HCT116 (cell line): Measurements from ENCODE around the gene SETD5. TPM values are rescaled to one million over a fixed set of nuclear protein-coding genes. Genes with fewer than 3 reads are reported as not detected.

Source experiments
- ATAC-seq: fragments of 200-7000 bp; cut with Tn5 transposase; 2 replicates; pipeline ENCODE4 v1.9.1; 2020; ENCODE audit warnings: mild to moderate bottlenecking, moderate library complexity
- BruUV-seq: library from RNA; stranded (reverse); fragments of 400-500 nt; replicated peaks from 2 replicates; lab custom pipeline; 2021; lab: Mats Ljungman, UMichigan
- CTCF ChIA-PET: fragments of 300-600 bp; sonication (Branson Sonifier 250); formaldehyde crosslinking; loops from one replicate; lab custom pipeline; 2021; ENCODE audit warnings: antibody characterized with exemption; lab: Charles Lee
- POLR2A ChIA-PET: fragments of 300-600, 350-600 bp; sonication (Branson Sonifier 250); formaldehyde crosslinking; loops from one replicate; lab custom pipeline; 2021; ENCODE audit warnings: antibody characterized with exemption; lab: Charles Lee
- RAD21 ChIA-PET, 2 experiments: fragments of 300-600 bp; sonication (Branson Sonifier 250); formaldehyde crosslinking; loops; one replicate each; lab custom pipeline; 2023; ENCODE audit warnings: low total read pairs in 2 of 2; ENCODE audit not compliant: uncharacterized antibody in 2 of 2, unreplicated experiment in 2 of 2, low non-redundant PET in 1 of 2; lab: Charles Lee
- DNase-seq: peaks from one replicate; pipeline ENCODE4 v3.0.0-alpha.2; 2010; ENCODE audit warnings: low read depth, low spot score
- H2AFZ ChIP-seq: fragments of 200-600 bp; shearing (Covaris generic), sonication (generic); 2 replicates; pipeline ENCODE4 v1.6.1; 2017; ENCODE audit warnings: low read depth, mixed run types, mixed read lengths, antibody characterized with exemption, low read length; ENCODE audit not compliant: poor library complexity, severe bottlenecking
- H3K27ac ChIP-seq: 2 replicates; pipeline ENCODE4 v1.5.1; 2012; ENCODE audit warnings: low read depth, low read length
- H3K27me3 ChIP-seq: fragments of 200-600 bp; sonication (generic); 2 replicates; pipeline ENCODE4 v1.6.1; 2016; ENCODE audit warnings: mixed run types, low read length, mixed read lengths; ENCODE audit not compliant: insufficient read depth
- H3K36me3 ChIP-seq, 2 experiments: fragments of 200-500 bp in 1 of 2; fragments of 200-600 bp in 1 of 2; sonication (Bioruptor generic) in 1 of 2; sonication (generic) in 1 of 2; 2 replicates each; pipeline versions ENCODE4 v1.5.1 to v1.6.1; 2014 to 2016; ENCODE audit warnings: low read length in 2 of 2, inconsistent platforms in 1 of 2, mixed read lengths in 1 of 2, mixed run types in 1 of 2; ENCODE audit not compliant: insufficient read depth in 2 of 2, control insufficient read depth in 1 of 2
- H3K4me1 ChIP-seq, 2 experiments: fragments of 200-600 bp in 1 of 2; sonication (generic) in 1 of 2; 2 replicates each; pipeline versions ENCODE4 v1.5.1 to v1.6.1; 2012 to 2017; ENCODE audit warnings: low read length in 2 of 2, inconsistent platforms in 1 of 2, mild to moderate bottlenecking in 1 of 2, mixed read lengths in 1 of 2, mixed run types in 1 of 2, moderate library complexity in 1 of 2; ENCODE audit not compliant: insufficient read depth in 2 of 2, control insufficient read depth in 1 of 2
- H3K4me2 ChIP-seq: fragments of 200-600 bp; sonication (generic); 2 replicates; pipeline ENCODE4 v1.6.1; 2017; ENCODE audit warnings: mixed run types, low read length, mixed read lengths
- H3K4me3 ChIP-seq, 2 experiments: fragments of 200-600 bp in 1 of 2; sonication (generic) in 1 of 2; replicated peaks in 1 of 2; 2 replicates each; pipeline ENCODE4 v1.5.1; 2011 to 2016; ENCODE audit warnings: low read length in 2 of 2, control low read depth in 1 of 2, low read depth in 1 of 2, mild to moderate bottlenecking in 1 of 2, mixed read lengths in 1 of 2, mixed run types in 1 of 2
- H3K79me2 ChIP-seq: fragments of 200-600 bp; sonication (generic); 2 replicates; pipeline ENCODE4 v1.6.1; 2017; ENCODE audit warnings: mild to moderate bottlenecking, mixed run types, low read length, moderate library complexity, mixed read lengths; ENCODE audit not compliant: insufficient read depth
- H3K9ac ChIP-seq: fragments of 200-600 bp; sonication (generic); 2 replicates; pipeline ENCODE4 v1.6.1; 2016; ENCODE audit warnings: low read length, mixed read lengths
- H3K9me2 ChIP-seq: fragments of 200-600 bp; sonication (generic), shearing (Covaris generic); 2 replicates; pipeline ENCODE4 v1.6.1; 2017; ENCODE audit warnings: mixed run types, mild to moderate bottlenecking, moderate library complexity; ENCODE audit not compliant: insufficient read depth
- H3K9me3 ChIP-seq, 2 experiments: fragments of 200-500 bp in 1 of 2; fragments of 200-600 bp in 1 of 2; sonication (Bioruptor generic) in 1 of 2; sonication (generic) in 1 of 2; 2 replicates each; pipeline ENCODE4 v1.6.1; 2014 to 2017; ENCODE audit warnings: low read length in 2 of 2, mixed read lengths in 2 of 2, inconsistent platforms in 1 of 2, low read depth in 1 of 2, mild to moderate bottlenecking in 1 of 2, mixed run types in 1 of 2, moderate library complexity in 1 of 2; ENCODE audit not compliant: control insufficient read depth in 1 of 2, insufficient read depth in 1 of 2
- H4K20me1 ChIP-seq: fragments of 200-600 bp; sonication (generic), shearing (Covaris generic); 2 replicates; pipeline ENCODE4 v1.6.1; 2017; ENCODE audit warnings: mixed run types, mild to moderate bottlenecking, moderate library complexity; ENCODE audit not compliant: insufficient read depth
- ATF3 ChIP-seq: IDR thresholded peaks from 2 replicates; pipeline ENCODE4 v1.6.1; 2012
- CBX3 ChIP-seq: IDR thresholded peaks from 2 replicates; pipeline ENCODE4 v1.6.1; 2012; ENCODE audit warnings: low read depth
- CEBPB ChIP-seq: IDR thresholded peaks from 2 replicates; pipeline ENCODE4 v1.6.1; 2012; ENCODE audit warnings: low read depth
- EGR1 ChIP-seq: IDR thresholded peaks from 2 replicates; pipeline ENCODE4 v1.6.1; 2012; ENCODE audit warnings: low read depth
- EZH2 ChIP-seq: fragments of 200-600 bp; sonication (generic); IDR thresholded peaks from 2 replicates; pipeline ENCODE4 v1.6.1; 2017; ENCODE audit warnings: antibody characterized with exemption, mixed run types
- EZH2phosphoT487 ChIP-seq: fragments of 200-600 bp; IDR thresholded peaks from 2 replicates; pipeline ENCODE4 v1.6.1; 2018; ENCODE audit warnings: antibody characterized with exemption, borderline replicate concordance
- FOSL1 ChIP-seq: IDR thresholded peaks from 2 replicates; pipeline ENCODE4 v1.6.1; 2012; ENCODE audit warnings: low read depth
- JUND ChIP-seq: IDR thresholded peaks from 2 replicates; pipeline ENCODE4 v1.6.1; 2012
- MAX ChIP-seq: IDR thresholded peaks from 2 replicates; pipeline ENCODE4 v1.6.1; 2012
- POLR2AphosphoS5 ChIP-seq: IDR thresholded peaks from 2 replicates; pipeline ENCODE4 v1.6.1; 2011; ENCODE audit warnings: mild to moderate bottlenecking, low read depth, low read length, moderate library complexity
- RAD21 ChIP-seq: IDR thresholded peaks from 2 replicates; pipeline ENCODE4 v1.6.1; 2012; ENCODE audit warnings: low read depth, mild to moderate bottlenecking
- SIN3A ChIP-seq: IDR thresholded peaks from 2 replicates; pipeline ENCODE4 v1.6.1; 2012; ENCODE audit warnings: low read depth
- SP1 ChIP-seq: IDR thresholded peaks from 2 replicates; pipeline ENCODE4 v1.6.1; 2012; ENCODE audit warnings: low read depth
- SRF ChIP-seq: IDR thresholded peaks from 2 replicates; pipeline ENCODE4 v1.6.1; 2012; ENCODE audit warnings: low read depth
- TCF7L2 ChIP-seq: IDR thresholded peaks from 2 replicates; pipeline ENCODE4 v1.7.0; 2011; ENCODE audit warnings: borderline replicate concordance, inconsistent platforms; ENCODE audit not compliant: insufficient read depth, insufficient read length; ENCODE audit errors: extremely low read depth
- YY1 ChIP-seq: IDR thresholded peaks from 2 replicates; pipeline ENCODE4 v1.6.1; 2011; ENCODE audit warnings: low read length, low read depth, moderate library complexity, mild to moderate bottlenecking; ENCODE audit not compliant: insufficient replicate concordance; ENCODE audit errors: extremely low read depth
- ZFX ChIP-seq: fragments of 450-650 bp; IDR thresholded peaks from 2 replicates; pipeline ENCODE4 v1.6.1; 2017
- intact Hi-C: fragments of 100-400 bp; cut with micrococcal nuclease; formaldehyde crosslinking; loops from 2 replicates; pipeline ENCODE4 v1.10.0; 2022
- total RNA-seq: library from RNA; stranded (reverse); gene quantifications from one replicate; pipeline ENCODE4 v1.2.1, GENCODE V29; 2021; ENCODE audit not compliant: unreplicated experiment
- TF ChIP-seq, protein P1 (sequence below): IDR thresholded peaks from 2 replicates; pipeline ENCODE4 v1.6.1; 2011; ENCODE audit warnings: mild to moderate bottlenecking, low read length, moderate library complexity; ENCODE audit not compliant: insufficient replicate concordance; ENCODE audit errors: extremely low read depth
- TF ChIP-seq, protein P2 (sequence below), 3 experiments: fragments of 200-600 bp in 1 of 3; sonication (generic) in 1 of 3; IDR thresholded peaks in 2 of 3; conservative IDR thresholded peaks in 1 of 3; 2 replicates each; pipeline ENCODE4 v1.5.1; 2012 to 2017; ENCODE audit warnings: low read depth in 2 of 3, low read length in 2 of 3, antibody characterized with exemption in 1 of 3, borderline replicate concordance in 1 of 3, control low read depth in 1 of 3, mild to moderate bottlenecking in 1 of 3, mixed read lengths in 1 of 3, mixed run types in 1 of 3, moderate library complexity in 1 of 3; ENCODE audit not compliant: insufficient read depth in 1 of 3

Gene SETD5
- total RNA-seq, 1 experiment from 2014 or later: 141 TPM

DNA sequence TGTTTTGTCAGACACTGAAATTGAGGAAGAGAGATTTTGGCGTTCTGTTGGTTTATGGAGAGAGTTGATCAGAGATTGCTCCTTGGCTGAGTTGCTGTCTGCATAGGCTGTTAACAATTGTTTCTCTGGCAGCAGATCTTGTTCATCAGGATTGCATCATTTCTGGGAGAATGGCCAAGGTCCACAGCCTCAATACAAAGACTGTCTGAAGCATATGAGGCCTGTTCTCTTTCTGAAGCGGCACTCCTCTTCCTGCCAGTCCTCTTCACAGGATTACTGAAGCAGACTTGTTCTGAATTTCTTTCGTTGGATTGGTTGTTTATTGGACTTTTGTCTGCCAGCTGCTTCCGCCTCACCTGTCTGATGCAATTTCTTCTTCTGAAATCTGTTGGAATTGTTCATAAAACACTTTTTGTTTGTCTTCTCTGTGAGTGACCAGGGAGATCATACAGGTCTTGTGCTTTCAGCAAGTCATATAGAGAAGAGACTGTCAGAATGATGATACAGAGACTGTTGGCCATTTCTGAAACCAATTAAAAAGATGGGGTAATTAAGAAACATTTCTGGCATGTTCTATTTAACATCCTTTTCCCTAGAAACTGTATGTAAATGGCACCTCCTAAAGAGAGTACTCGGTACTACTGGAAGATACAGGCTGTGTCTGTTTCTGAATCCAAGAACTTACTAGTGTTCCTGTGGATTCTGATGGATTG, 25.5 kb downstream of the SETD5 start:
- BruUV-seq: TSS peak; percentile 71
- H3K79me2 ChIP-seq: peaks cover 100% of the 10 kb centered on the region
- ATAC-seq: peak; percentile 88
- DNase-seq: peak; percentile 91
- peaks cover 27% of the 10 kb centered on the region for H4K20me1 ChIP-seq
- intact Hi-C loops: loop anchor here (1.0 to 5.0 kb wide), 4 partner anchors 27 to 70 kb away; partner anchors contain the start of gene THUMPD3
- no peaks in the 10 kb centered on the region for H3K9me3 ChIP-seq
- ChIA-PET POLR2A (interaction anchor here (0.8 to 5.3 kb wide), 2 partner anchors 26 to 60 kb away, joined by 4 to 46 read pairs; partner anchors contain the start of genes SETD5 and THUMPD3), CTCF (interaction anchor here (2.3 kb wide), 1 partner anchor 27 kb away, joined by 7 read pairs; no protein-coding TSS in a partner anchor), RAD21 (no interaction called here)
- H3K9ac ChIP-seq: peak overlapping the region; percentile 52
- no peaks in the 10 kb centered on the region for H3K9me2 ChIP-seq
- H2AFZ ChIP-seq: no peak overlapping the region
- H3K27me3 ChIP-seq: no peaks in the 10 kb centered on the region
- H3K36me3 ChIP-seq: peaks cover 15 to 19% of the 10 kb centered on the region in 2 experiments; a peak in 3 of 4 replicates
- H3K27ac ChIP-seq: peak overlapping the region; percentile 65
- peaks cover 43 to 45% of the 10 kb centered on the region in 2 experiments for H3K4me1 ChIP-seq
- TF ChIP-seq JUND (peak; percentile 76), ZFX (no peak), CBX3 (peak; percentile 91), POLR2AphosphoS5 (peak; percentile 84), EZH2phosphoT487 (no peak), SIN3A (peak; percentile 57; the same call in 1 of the 2 replicates), MAX (peak; percentile 62), EZH2 (no peak), ATF3 (peak; percentile 92), SRF (peak; percentile 42; the same call in 1 of the 2 replicates), EGR1 (no peak), TCF7L2 (peak; percentile 64), RAD21 (peak; percentile 60), SP1 (peak; percentile 73), CEBPB (peak; percentile 98), FOSL1 (peak; percentile 56), YY1 (peak; percentile 13)
- TF ChIP-seq, protein P1, sequence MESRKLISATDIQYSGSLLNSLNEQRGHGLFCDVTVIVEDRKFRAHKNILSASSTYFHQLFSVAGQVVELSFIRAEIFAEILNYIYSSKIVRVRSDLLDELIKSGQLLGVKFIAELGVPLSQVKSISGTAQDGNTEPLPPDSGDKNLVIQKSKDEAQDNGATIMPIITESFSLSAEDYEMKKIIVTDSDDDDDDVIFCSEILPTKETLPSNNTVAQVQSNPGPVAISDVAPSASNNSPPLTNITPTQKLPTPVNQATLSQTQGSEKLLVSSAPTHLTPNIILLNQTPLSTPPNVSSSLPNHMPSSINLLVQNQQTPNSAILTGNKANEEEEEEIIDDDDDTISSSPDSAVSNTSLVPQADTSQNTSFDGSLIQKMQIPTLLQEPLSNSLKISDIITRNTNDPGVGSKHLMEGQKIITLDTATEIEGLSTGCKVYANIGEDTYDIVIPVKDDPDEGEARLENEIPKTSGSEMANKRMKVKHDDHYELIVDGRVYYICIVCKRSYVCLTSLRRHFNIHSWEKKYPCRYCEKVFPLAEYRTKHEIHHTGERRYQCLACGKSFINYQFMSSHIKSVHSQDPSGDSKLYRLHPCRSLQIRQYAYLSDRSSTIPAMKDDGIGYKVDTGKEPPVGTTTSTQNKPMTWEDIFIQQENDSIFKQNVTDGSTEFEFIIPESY: no peak
- TF ChIP-seq, protein P2, sequence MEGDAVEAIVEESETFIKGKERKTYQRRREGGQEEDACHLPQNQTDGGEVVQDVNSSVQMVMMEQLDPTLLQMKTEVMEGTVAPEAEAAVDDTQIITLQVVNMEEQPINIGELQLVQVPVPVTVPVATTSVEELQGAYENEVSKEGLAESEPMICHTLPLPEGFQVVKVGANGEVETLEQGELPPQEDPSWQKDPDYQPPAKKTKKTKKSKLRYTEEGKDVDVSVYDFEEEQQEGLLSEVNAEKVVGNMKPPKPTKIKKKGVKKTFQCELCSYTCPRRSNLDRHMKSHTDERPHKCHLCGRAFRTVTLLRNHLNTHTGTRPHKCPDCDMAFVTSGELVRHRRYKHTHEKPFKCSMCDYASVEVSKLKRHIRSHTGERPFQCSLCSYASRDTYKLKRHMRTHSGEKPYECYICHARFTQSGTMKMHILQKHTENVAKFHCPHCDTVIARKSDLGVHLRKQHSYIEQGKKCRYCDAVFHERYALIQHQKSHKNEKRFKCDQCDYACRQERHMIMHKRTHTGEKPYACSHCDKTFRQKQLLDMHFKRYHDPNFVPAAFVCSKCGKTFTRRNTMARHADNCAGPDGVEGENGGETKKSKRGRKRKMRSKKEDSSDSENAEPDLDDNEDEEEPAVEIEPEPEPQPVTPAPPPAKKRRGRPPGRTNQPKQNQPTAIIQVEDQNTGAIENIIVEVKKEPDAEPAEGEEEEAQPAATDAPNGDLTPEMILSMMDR (IDR thresholded peaks at IDR 0.05 in 2 of 3, conservative IDR thresholded peaks at IDR 0.05 in 1 of 3; ENCODE audit: borderline replicate concordance in 1 of 3, insufficient read depth in 1 of 3, low read depth in 2 of 3, low read length in 2 of 3): peak; percentile 15 to 71 (median 58); a peak in 5 of 6 replicates
- H3K4me3 ChIP-seq: no peak overlapping the region; a peak in 1 of 4 replicates
- peak overlapping the region; percentile 61 for H3K4me2 ChIP-seq
